CD4-positive, CD25-positive, alpha-beta regulatory T cell (primary cell): Measurements from ENCODE around the gene RPL19. TPM values are rescaled to one million over a fixed set of nuclear protein-coding genes. Genes with fewer than 3 reads are reported as not detected.
A peak's percentile ranks its signal among the peaks of the same experiment; 100 is the strongest.
"Not testable (repeated sequence)": the region's sequence is repeated elsewhere in the genome, so short reads cannot be mapped to it uniquely, and the experiment has no call there.

ENCODE experiments used
- ATAC-seq, 2 donors: fragments of 150-1000 bp; cut with Tn5 transposase; one replicate each; pipeline ENCODE4 v1.10.0; 2021; ENCODE audit warnings: low read depth in 2 of 2, moderate number of reproducible peaks in 2 of 2, moderate library complexity in 1 of 2
- DNase-seq, 3 donors: peaks; one replicate each; pipeline versions ENCODE4 v3.0.0 to v3.0.0-alpha.2; 2012 to 2022; ENCODE audit warnings: mixed read lengths in 1 of 3
- H3K27ac ChIP-seq: one replicate; pipeline ENCODE4 v1.7.0; 2013; ENCODE audit warnings: mild to moderate bottlenecking, low read length; ENCODE audit not compliant: insufficient read depth, poor library complexity, severe bottlenecking
- H3K27me3 ChIP-seq: one replicate; pipeline ENCODE4 v1.7.0; 2013; ENCODE audit warnings: low read length; ENCODE audit not compliant: control insufficient read depth, insufficient read depth
- H3K36me3 ChIP-seq: one replicate; pipeline ENCODE4 v1.7.0; 2013; ENCODE audit warnings: mild to moderate bottlenecking, low read length, moderate library complexity; ENCODE audit not compliant: control insufficient read depth, insufficient read depth
- H3K4me1 ChIP-seq: 2 replicates; pipeline ENCODE4 v1.7.0; 2013; ENCODE audit warnings: mild to moderate bottlenecking, low read length; ENCODE audit not compliant: insufficient read depth, control insufficient read depth, poor library complexity, severe bottlenecking
- H3K4me3 ChIP-seq: one replicate; pipeline ENCODE4 v1.7.0; 2013; ENCODE audit warnings: low read depth, mild to moderate bottlenecking, low read length, moderate library complexity
- H3K9me3 ChIP-seq, 2 experiments: 1 replicate in 1 of 2; 2 replicates in 1 of 2; pipeline ENCODE4 v1.7.0; 2013; ENCODE audit warnings: low read length in 2 of 2, mild to moderate bottlenecking in 1 of 2, moderate library complexity in 1 of 2; ENCODE audit not compliant: control insufficient read depth in 2 of 2
- H3K27ac Mint-ChIP-seq, 3 donors: one replicate each; pipeline ENCODE4 v1.8.0; 2020 to 2022; ENCODE audit warnings: mild to moderate bottlenecking in 3 of 3, mixed read lengths in 3 of 3, moderate library complexity in 2 of 3
- H3K27me3 Mint-ChIP-seq: one replicate; pipeline ENCODE4 v1.8.0; 2022; ENCODE audit warnings: mild to moderate bottlenecking, mixed read lengths
- H3K36me3 Mint-ChIP-seq: one replicate; pipeline ENCODE4 v1.8.0; 2020; ENCODE audit warnings: mixed read lengths
- H3K4me1 Mint-ChIP-seq, 4 donors: one replicate each; pipeline ENCODE4 v1.8.0; 2020 to 2022; ENCODE audit warnings: mixed read lengths in 4 of 4, mild to moderate bottlenecking in 1 of 4
- H3K4me3 Mint-ChIP-seq, 4 donors: one replicate each; pipeline ENCODE4 v1.8.0; 2020 to 2022; ENCODE audit warnings: mild to moderate bottlenecking in 4 of 4, mixed read lengths in 4 of 4, moderate library complexity in 3 of 4
- H3K9me3 Mint-ChIP-seq, 7 donors: one replicate each; pipeline ENCODE4 v1.8.0; 2020 to 2022; ENCODE audit warnings: mixed read lengths in 7 of 7, mild to moderate bottlenecking in 3 of 7, moderate library complexity in 2 of 7
- polyA plus RNA-seq, 4 donors: library from polyadenylated mRNA; unstranded; fragments of 300-500 nt; fragmentation: Illumina TruSeq; gene quantifications; one replicate each; pipeline ENCODE4 v1.2.3, GENCODE V29; 2021
- total RNA-seq: library from RNA; stranded (reverse); gene quantifications from one replicate; pipeline ENCODE4 v1.2.3, GENCODE V29; 2022

The RPL19 gene
- total and polyA plus RNA-seq, 5 donors from 2014 or later: 2,055 to 3,537 (median 2,503) TPM

DNA sequence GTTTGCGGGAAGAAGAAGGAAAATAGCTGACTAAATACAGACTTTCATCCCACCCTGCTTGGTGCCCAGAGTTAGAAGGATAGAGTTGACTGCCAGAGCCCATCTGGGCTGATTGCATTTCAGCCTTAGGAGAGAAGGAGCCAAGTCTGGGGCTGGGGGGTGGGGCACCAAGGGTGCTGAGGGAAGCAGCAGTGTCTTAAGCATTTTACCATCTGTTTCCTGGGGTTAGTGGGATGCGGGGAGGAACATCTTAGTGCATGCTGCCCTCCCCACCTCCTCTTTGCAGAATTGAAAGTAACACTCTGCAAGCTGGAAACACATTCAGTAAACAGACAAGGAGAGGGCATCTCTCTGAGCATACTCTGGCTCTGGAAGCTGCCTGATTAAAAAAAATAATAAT, 32.6 kb upstream of the RPL19 start:
- Histone ChIP-seq H3K27ac (no peak overlapping the region), H3K4me1 (peaks cover 16% of the 10 kb centered on the region), H3K4me3 (no peak overlapping the region), H3K9me3 (no peaks in the 10 kb centered on the region), H3K36me3 (no peaks in the 10 kb centered on the region), H3K27me3 (peaks cover 16% of the 10 kb centered on the region)
- Mint-ChIP-seq H3K4me1 (peaks cover 0 to 23% (median 12%) of the 10 kb centered on the region in 4 donors), H3K9me3 (peaks cover 0 to 3% (median 0%) of the 10 kb centered on the region in 7 donors), H3K27ac (no peak overlapping the region), H3K27me3 (peaks cover 49% of the 10 kb centered on the region), H3K4me3 (peak overlapping the region in 1 of 4 donors; percentile 76), H3K36me3 (no peaks in the 10 kb centered on the region)
- ATAC-seq (no peak), DNase-seq (no peak)

GRCh38 chr17:39168503-39168902, 31.6 kb upstream of the RPL19 start:
- not testable (repeated sequence) for DNase-seq, H3K27ac ChIP-seq, H3K36me3 ChIP-seq, H3K36me3 Mint-ChIP-seq, H3K4me3 Mint-ChIP-seq, ATAC-seq, H3K4me3 ChIP-seq, H3K9me3 Mint-ChIP-seq, H3K27ac Mint-ChIP-seq, H3K9me3 ChIP-seq
- H3K4me1 Mint-ChIP-seq: peaks cover 0 to 33% (median 12%) of the 10 kb centered on the region in 4 donors
- H3K27me3 Mint-ChIP-seq: peaks cover 49% of the 10 kb centered on the region
- H3K27me3 ChIP-seq: peaks cover 16% of the 10 kb centered on the region
- peaks cover 18% of the 10 kb centered on the region for H3K4me1 ChIP-seq

DNA sequence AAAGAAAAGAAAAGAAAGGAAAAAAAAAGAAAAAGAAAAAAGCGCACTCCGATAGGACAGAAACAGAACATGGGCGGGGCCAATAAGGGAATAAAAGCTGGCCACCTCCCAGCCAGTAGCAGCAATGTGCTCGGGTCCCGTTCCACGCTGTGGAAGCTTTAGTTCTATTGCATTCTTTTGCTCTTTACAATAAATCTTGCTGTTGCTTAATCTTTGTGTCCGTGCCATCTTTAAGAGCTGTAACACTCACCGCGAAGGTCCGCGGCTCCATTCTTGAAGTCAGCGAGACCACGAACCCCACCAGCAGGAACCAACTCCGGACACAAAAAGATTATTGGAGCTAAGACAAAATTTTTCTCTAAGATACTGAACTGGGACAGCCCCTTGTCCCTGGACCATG, 31.0 kb upstream of the RPL19 start:
- no peaks in the 10 kb centered on the region for H3K36me3 Mint-ChIP-seq
- ATAC-seq (no peak), DNase-seq (no peak)
- Histone ChIP-seq H3K4me3 (no peak overlapping the region), H3K27me3 (peaks cover 16% of the 10 kb centered on the region), H3K4me1 (peaks cover 18% of the 10 kb centered on the region), H3K9me3 (no peaks in the 10 kb centered on the region), H3K36me3 (no peaks in the 10 kb centered on the region), H3K27ac (no peak overlapping the region)
- peaks cover 0 to 33% (median 12%) of the 10 kb centered on the region in 4 donors for H3K4me1 Mint-ChIP-seq
- H3K4me3 Mint-ChIP-seq: no peak overlapping the region
- H3K27ac Mint-ChIP-seq: peak overlapping the region in 1 of 3 donors; percentile 14
- H3K9me3 Mint-ChIP-seq: peaks cover 0 to 3% (median 0%) of the 10 kb centered on the region in 7 donors
- peaks cover 49% of the 10 kb centered on the region for H3K27me3 Mint-ChIP-seq

- H3K4me1 ChIP-seq: peaks cover 16% of the 10 kb centered on the region
- no peaks in the 10 kb centered on the region for H3K36me3 ChIP-seq
- DNase-seq: no peak
- no peaks in the 10 kb centered on the region for H3K9me3 ChIP-seq
- Mint-ChIP-seq H3K9me3 (peaks cover 0 to 2% (median 0%) of the 10 kb centered on the region in 7 donors), H3K4me1 (peaks cover 0 to 30% (median 10%) of the 10 kb centered on the region in 4 donors), H3K4me3 (no peak overlapping the region), H3K36me3 (no peaks in the 10 kb centered on the region), H3K27ac (no peak overlapping the region), H3K27me3 (peaks cover 46% of the 10 kb centered on the region)
- H3K27me3 ChIP-seq: peaks cover 16% of the 10 kb centered on the region
- no peak overlapping the region for H3K27ac ChIP-seq
- H3K4me3 ChIP-seq: no peak overlapping the region
- no peak for ATAC-seq
Measured at GRCh38 chr17:39169518-39169917, 30.6 kb upstream of the RPL19 start.

- peaks cover 0 to 1% (median 0%) of the 10 kb centered on the region in 7 donors for H3K9me3 Mint-ChIP-seq
- H3K4me3 Mint-ChIP-seq: no peak overlapping the region
- no peaks in the 10 kb centered on the region for H3K36me3 ChIP-seq
- no peak overlapping the region for H3K27ac Mint-ChIP-seq
- DNase-seq (no peak), ATAC-seq (no peak)
- peaks cover 40% of the 10 kb centered on the region for H3K27me3 Mint-ChIP-seq
- peaks cover 10% of the 10 kb centered on the region for H3K4me1 ChIP-seq
- H3K4me1 Mint-ChIP-seq: peaks cover 0 to 30% (median 7%) of the 10 kb centered on the region in 4 donors
- no peaks in the 10 kb centered on the region for H3K36me3 Mint-ChIP-seq
- H3K27ac ChIP-seq: no peak overlapping the region
- peaks cover 16% of the 10 kb centered on the region for H3K27me3 ChIP-seq
- H3K4me3 ChIP-seq: no peak overlapping the region
- H3K9me3 ChIP-seq: no peaks in the 10 kb centered on the region
Measured at GRCh38 chr17:39170109-39170508, 30.0 kb upstream of the RPL19 start.

DNA sequence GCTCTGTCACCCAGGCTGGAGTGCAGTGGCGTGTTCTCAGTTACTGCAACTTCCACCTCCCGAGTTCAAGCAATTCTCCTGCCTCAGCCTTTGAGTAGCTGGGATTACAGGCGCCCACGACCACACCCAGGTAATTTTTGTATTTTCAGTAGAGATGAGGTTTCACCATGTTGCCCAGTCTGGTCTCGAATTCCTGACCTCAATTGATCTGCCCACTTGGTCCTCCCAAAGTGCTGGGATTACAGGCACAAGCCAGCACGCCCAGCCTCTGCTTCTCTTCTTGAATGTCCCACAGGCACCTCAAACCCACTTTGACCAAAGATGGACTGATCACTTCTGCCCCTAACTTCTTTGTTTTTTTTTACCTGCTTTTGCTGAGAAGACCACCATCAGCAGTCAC, 29.5 kb upstream of the RPL19 start:
- no peaks in the 10 kb centered on the region for H3K9me3 ChIP-seq
- H3K27me3 Mint-ChIP-seq: peaks cover 37% of the 10 kb centered on the region
- peaks cover 0 to 31% (median 8%) of the 10 kb centered on the region in 4 donors for H3K4me1 Mint-ChIP-seq
- H3K36me3 ChIP-seq: no peaks in the 10 kb centered on the region
- no peak overlapping the region for H3K4me3 Mint-ChIP-seq
- DNase-seq: no peak
- H3K27ac Mint-ChIP-seq: no peak overlapping the region
- H3K4me3 ChIP-seq: no peak overlapping the region
- H3K27me3 ChIP-seq: peaks cover 16% of the 10 kb centered on the region
- no peaks in the 10 kb centered on the region for H3K36me3 Mint-ChIP-seq
- ATAC-seq: no peak
- H3K4me1 ChIP-seq: peaks cover 6% of the 10 kb centered on the region
- H3K9me3 Mint-ChIP-seq: peaks cover 0 to 1% (median 0%) of the 10 kb centered on the region in 7 donors
- no peak overlapping the region for H3K27ac ChIP-seq

DNA sequence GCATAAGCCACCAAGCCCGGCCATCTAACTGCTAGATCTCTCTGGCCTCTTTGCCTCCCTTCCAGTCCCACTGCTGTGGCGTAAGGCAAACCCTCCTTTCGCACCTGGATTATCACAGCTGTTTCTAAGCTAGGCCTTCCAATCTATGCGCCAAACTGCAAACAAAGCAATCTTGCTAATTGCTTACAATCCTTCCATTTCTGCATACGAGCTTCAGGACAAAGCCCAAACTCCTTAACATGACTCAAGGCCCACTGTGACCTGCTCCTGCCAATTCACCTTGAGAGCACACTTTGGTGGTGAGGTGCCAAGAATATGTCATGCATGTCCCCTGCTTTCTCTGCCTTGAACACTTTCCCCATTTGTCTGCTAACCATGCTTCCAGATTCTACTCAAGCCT, 28.1 kb upstream of the RPL19 start:
- Mint-ChIP-seq H3K36me3 (peaks cover 6% of the 10 kb centered on the region), H3K9me3 (peaks cover 0 to 1% (median 0%) of the 10 kb centered on the region in 7 donors), H3K4me1 (peaks cover 0 to 26% (median 7%) of the 10 kb centered on the region in 4 donors), H3K27me3 (peaks cover 30% of the 10 kb centered on the region), H3K27ac (peak overlapping the region in 1 of 3 donors; percentile 13), H3K4me3 (no peak overlapping the region)
- Histone ChIP-seq H3K4me1 (peaks cover 3% of the 10 kb centered on the region), H3K4me3 (no peak overlapping the region), H3K9me3 (no peaks in the 10 kb centered on the region), H3K27ac (no peak overlapping the region), H3K36me3 (peaks cover 5% of the 10 kb centered on the region), H3K27me3 (peaks cover 6% of the 10 kb centered on the region)
- DNase-seq (no peak), ATAC-seq (no peak)

GRCh38 chr17:39173080-39173479, 27.0 kb upstream of the RPL19 start:
- ATAC-seq (no peak), DNase-seq (peak in 1 of 3 donors; percentile 29)
- peaks cover 23% of the 10 kb centered on the region for H3K27me3 Mint-ChIP-seq
- H3K9me3 ChIP-seq: no peaks in the 10 kb centered on the region
- H3K27ac ChIP-seq: no peak overlapping the region
- H3K4me1 Mint-ChIP-seq: peaks cover 0 to 26% (median 3%) of the 10 kb centered on the region in 4 donors
- peaks cover 0 to 1% (median 0%) of the 10 kb centered on the region in 7 donors for H3K9me3 Mint-ChIP-seq
- H3K4me3 ChIP-seq: no peak overlapping the region
- H3K36me3 Mint-ChIP-seq: peaks cover 14% of the 10 kb centered on the region
- H3K27me3 ChIP-seq: no peaks in the 10 kb centered on the region
- peaks cover 11% of the 10 kb centered on the region for H3K36me3 ChIP-seq
- H3K4me3 Mint-ChIP-seq: no peak overlapping the region
- peaks cover 3% of the 10 kb centered on the region for H3K4me1 ChIP-seq
- peak overlapping the region in 1 of 3 donors; percentile 75 for H3K27ac Mint-ChIP-seq
